Upper lobe of left lung (tissue), 4 donors: ENCODE data around the gene BOD1.

Source experiments
- EP300 ChIP-seq, 4 donors: sonication (generic); formaldehyde crosslinking; IDR thresholded peaks; one replicate each; pipeline ENCODE4 v1.5.1; 2017; ENCODE audit warnings: antibody characterized with exemption in 4 of 4, control low read depth in 2 of 4
- POLR2A ChIP-seq, 4 donors: fragments of 450-650 bp; IDR thresholded peaks; one replicate each; pipeline ENCODE4 v1.5.1; 2016 to 2017; ENCODE audit warnings: antibody characterized with exemption in 4 of 4, mild to moderate bottlenecking in 2 of 4
- POLR2AphosphoS5 ChIP-seq, 2 donors: sonication (generic); formaldehyde crosslinking; IDR thresholded peaks; one replicate each; pipeline ENCODE4 v1.5.1; 2017; ENCODE audit warnings: antibody characterized with exemption in 2 of 2
- TF ChIP-seq, protein P1 (sequence below), 6 experiments: fragments of 450-650 bp in 4 of 6; fragments of 200-600 bp in 2 of 6; sonication (generic) in 2 of 6; IDR thresholded peaks; one replicate each; pipeline ENCODE4 v1.5.1; 2016 to 2019; ENCODE audit warnings: antibody characterized with exemption in 6 of 6

DNA sequence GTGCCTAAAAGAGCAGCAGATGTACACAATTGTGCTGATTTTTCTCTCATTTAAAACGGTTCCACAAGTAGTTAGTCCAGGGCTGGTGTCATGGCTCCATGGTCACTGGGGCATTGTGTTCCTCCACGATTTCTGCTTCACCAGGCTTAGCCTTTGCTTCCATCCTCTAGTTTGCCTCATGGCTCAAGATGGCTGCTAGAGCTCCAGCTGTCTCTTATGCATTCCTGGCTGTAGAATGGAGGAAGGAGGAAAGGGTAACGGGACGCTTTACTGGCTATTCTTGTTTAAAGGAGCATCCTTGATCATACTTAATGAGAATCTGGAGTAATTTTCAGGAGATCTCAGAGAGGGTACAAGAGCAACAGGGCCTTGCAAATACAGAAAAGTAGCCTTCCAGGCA is 47.7 kb downstream of the BOD1 start:
- no peak for TF ChIP-seq POLR2A (IDR thresholded peaks at IDR 0.05)
- TF ChIP-seq POLR2AphosphoS5 (IDR thresholded peaks at IDR 0.05), result no peak
- TF ChIP-seq, protein P1, sequence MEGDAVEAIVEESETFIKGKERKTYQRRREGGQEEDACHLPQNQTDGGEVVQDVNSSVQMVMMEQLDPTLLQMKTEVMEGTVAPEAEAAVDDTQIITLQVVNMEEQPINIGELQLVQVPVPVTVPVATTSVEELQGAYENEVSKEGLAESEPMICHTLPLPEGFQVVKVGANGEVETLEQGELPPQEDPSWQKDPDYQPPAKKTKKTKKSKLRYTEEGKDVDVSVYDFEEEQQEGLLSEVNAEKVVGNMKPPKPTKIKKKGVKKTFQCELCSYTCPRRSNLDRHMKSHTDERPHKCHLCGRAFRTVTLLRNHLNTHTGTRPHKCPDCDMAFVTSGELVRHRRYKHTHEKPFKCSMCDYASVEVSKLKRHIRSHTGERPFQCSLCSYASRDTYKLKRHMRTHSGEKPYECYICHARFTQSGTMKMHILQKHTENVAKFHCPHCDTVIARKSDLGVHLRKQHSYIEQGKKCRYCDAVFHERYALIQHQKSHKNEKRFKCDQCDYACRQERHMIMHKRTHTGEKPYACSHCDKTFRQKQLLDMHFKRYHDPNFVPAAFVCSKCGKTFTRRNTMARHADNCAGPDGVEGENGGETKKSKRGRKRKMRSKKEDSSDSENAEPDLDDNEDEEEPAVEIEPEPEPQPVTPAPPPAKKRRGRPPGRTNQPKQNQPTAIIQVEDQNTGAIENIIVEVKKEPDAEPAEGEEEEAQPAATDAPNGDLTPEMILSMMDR (IDR thresholded peaks at IDR 0.05), result no peak
- TF ChIP-seq EP300 (IDR thresholded peaks at IDR 0.05), result no peak
